HG03095 (cell line): ENCODE measurements around the gene FUT7.
"Not testable (repeated sequence)": the region's sequence is repeated elsewhere in the genome, so short reads cannot be mapped to it uniquely, and the experiment has no call there.

ENCODE experiments used
- ATAC-seq: cut with Tn5 transposase; IDR thresholded peaks from one replicate; pipeline ENCODE4 v1.9.1; 2021; ENCODE audit warnings: moderate library complexity; ENCODE audit not compliant: unreplicated experiment

The FUT7 gene

DNA sequence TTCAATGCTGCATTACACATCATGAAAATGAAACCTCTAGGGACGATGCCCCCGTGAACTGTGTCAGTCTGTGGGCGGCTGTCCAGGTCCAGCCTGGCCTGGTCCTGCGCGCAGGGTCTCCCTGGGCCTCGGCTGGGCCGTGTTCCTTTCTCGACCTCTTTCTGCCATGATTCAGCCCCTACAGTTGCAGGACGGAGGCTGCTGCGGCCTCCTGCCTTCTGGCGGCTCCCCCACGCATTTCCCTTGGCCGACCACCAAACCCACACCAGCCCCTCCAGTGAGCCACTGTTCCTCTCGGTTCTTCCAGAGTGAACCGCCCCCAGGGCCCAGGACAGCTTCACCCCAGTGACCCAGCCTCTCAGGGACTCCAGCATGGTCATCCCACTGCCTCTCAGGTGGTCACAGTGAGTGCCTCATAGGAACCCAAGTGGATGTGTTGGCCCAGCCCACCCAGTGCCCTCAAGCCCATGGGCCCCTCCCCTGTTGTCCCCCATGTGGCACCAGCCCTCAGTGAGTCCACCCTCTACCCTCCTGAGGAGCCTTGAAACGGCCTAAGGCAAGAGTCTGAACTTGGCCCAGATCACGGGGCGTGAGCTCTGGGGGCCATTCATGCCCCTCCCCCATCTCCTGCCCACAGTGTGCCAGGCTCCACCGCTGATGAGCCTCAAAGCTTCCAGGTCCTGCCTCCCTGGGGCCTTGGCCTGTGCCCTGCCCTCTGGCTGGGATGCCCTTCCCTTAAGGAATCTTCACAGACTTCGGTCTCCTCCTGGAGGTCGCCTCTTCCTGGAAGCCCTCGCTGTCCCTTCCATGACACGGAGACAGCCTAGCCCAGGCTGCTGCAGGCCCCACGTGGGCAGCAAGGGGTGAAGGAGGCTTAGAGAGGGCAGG, 25.5 kb downstream of the FUT7 start:
- no peak for ATAC-seq

GRCh38 chr9:137004285-137004684, 27.6 kb downstream of the FUT7 start:
- ATAC-seq: not testable (repeated sequence)

DNA sequence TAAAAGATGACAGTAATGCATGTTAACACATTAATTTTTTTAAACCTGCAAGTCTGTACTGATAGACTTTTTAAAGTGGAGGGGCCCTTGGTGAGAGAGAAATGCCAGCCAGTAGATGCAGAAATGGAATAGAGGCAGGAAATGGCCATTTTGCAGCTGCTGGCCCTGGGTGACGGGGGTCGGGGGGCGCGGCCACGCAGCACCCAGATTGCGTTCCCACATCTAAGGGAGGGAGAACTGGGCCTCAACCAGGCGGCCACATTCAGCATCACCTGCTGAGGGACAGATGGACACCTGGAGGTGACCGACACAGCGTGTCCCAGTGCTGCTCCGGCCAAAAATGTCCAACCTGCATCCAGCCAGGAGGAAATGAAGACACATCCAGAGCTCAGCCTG, 29.2 kb downstream of the FUT7 start:
- no peak for ATAC-seq

- ATAC-seq: no peak
Observed at GRCh38 chr9:137001857-137002645, 29.8 kb downstream of the FUT7 start.

- peak; percentile 68 for ATAC-seq
Observed at GRCh38 chr9:137000177-137000930, 31.5 kb downstream of the FUT7 start.

DNA sequence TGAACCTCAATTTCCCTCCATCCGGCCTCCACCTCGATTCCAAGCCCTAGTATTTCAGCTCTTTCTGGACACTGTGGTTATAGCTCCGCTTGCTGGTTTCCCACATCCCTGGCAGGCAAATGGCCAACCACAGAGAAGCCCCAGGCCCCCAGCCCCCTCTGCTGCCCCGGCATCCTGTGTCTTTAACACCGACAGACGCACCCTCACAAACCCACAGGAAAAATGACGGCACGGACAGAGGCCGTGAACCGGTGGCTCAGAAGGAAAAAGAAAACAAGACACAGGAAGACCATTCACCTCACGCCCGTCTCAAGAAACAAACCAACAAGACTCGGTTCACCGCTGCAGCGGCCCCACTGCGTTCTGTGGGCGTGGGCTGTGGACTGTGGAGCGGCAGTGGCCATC, 34.1 kb downstream of the FUT7 start:
- no peak for ATAC-seq

GRCh38 chr9:136997371-136997770, 34.5 kb downstream of the FUT7 start:
- ATAC-seq: no peak

GRCh38 chr9:136996361-136997292, 35.3 kb downstream of the FUT7 start, which contains the start of gene CLIC3:
Gene CLIC3, minus strand, starts transcription at chr9:136996568. Its CDS starts 25 bp downstream, at chr9:136996543.
- ATAC-seq: no peak

GRCh38 chr9:136995772-136996311, 36.0 kb downstream of the FUT7 start:
- ATAC-seq: no peak

GRCh38 chr9:136995362-136995761, 36.5 kb downstream of the FUT7 start:
- ATAC-seq: no peak

GRCh38 chr9:136994888-136995230, 37.0 kb downstream of the FUT7 start:
- no peak for ATAC-seq

GRCh38 chr9:136994180-136994887, 37.6 kb downstream of the FUT7 start:
- ATAC-seq: no peak

GRCh38 chr9:136992819-136993369, 39.0 kb downstream of the FUT7 start:
- no peak for ATAC-seq

DNA sequence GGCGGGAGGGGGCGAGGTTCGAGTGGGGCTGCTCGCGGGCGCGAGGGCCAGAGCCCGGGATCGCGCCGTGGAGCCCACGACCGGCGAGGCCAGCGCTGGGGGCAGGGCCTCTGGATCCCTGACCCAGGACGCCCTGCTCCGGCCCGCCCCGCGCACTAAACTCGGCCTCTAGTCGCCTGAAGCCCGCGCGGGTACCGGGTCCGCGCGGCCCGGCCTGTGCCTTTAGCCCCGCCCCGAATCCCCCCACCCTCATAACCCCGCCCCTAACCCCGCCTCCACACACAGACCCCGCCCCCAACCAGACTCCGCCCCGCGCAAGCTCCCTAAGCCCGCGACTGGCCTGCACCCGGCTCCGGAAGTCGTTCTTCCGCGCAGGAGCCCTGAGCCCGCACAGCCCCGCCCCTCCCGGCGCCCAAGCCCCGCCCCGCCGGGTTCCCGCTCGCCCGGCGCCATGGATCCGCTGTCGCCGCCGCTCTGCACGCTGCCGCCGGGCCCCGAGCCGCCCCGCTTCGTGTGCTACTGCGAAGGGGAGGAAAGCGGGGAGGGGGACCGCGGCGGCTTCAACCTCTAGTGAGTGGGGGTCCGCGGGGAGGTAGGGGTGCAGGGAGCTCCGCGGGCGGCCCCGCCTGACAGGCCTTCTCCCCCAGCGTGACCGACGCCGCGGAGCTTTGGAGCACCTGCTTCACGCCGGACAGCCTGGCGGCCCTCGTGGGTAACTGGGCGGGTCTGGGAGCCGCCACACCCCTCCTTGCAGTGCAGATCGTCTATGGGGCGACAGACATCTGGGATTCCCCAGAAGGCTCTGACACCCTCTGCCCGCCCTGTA, 39.7 kb downstream of the FUT7 start, which contains the start of gene PAXX:
Gene PAXX, plus strand, starts transcription at position 430 of the 826 bp plus-strand sequence. Its CDS starts 22 bp downstream, at position 452.
- peak; percentile 74 for ATAC-seq

DNA sequence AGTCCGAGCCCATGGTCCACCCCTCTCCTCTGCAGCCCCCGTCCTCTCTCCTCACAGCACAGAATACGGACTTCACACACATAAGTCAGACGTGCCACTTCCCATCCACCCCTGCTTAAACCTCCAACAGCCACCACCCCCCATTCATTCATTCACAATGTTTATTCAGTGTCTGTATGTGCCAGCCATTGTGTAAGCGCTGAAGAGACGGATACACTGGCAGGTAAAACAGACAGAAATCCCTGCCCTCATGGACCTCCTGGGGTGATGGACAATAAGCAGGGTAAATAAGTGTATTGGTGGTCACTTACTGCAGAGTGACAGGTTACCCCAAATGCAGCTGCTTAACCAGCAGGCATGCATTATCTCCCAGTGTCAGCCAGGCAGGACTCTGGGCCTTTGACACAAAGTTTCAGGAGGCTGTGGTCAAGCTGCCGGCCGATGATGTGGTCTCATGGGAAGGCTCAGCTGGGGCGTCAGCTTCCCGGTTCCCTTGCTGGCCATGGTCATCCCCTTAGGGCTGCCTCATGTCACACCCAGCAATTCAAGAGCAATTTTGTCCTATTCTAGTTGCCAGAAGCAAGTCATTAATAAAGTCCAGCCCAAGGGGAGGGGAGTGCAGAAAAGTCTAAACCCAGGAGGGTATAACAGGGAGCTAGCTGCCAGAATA, 41.5 kb downstream of the FUT7 start:
- ATAC-seq: no peak

GRCh38 chr9:136988872-136989271, 43.0 kb downstream of the FUT7 start:
- no peak for ATAC-seq

DNA sequence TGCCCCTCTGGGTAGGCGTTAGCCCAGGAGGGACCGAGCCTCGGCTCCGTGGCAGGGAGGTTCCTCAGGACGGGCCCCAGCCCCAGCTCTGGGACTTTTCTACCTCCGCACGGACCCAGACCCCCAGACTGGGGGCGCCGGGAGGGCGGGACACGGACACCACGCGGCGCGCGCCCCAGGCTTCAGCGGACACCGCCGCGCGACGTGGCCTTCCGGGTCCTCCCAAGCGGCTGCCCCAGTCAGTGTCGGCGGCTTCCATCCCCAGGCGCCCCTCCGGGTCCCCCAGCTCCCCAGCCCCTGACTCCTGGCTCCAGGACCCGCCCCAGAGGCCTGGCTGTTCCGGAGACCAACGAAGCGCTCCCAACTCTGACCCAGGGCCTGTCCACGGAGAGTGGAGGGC, 46.0 kb downstream of the FUT7 start:
- no peak for ATAC-seq
